Thyroid gland (tissue), 4 donors: Measurements from ENCODE around the gene ARSA. TPM values are rescaled to one million over a fixed set of nuclear protein-coding genes. Genes with fewer than 3 reads are reported as not detected.

Source experiments
- DNase-seq, 2 donors: peaks; one replicate each; pipeline ENCODE4 v3.0.0-alpha.2; 2019
- H3K27ac ChIP-seq, 3 donors: fragments of 200-600 bp; sonication (generic); 1 replicate in 2 of 3; 2 replicates in 1 of 3; pipeline ENCODE4 v1.5.1; 2016 to 2019; ENCODE audit warnings: mild to moderate bottlenecking in 1 of 3, moderate library complexity in 1 of 3
- H3K27me3 ChIP-seq: fragments of 200-600 bp; sonication (generic); one replicate; pipeline ENCODE4 v1.5.1; 2019
- H3K36me3 ChIP-seq, 2 donors: fragments of 200-600 bp; sonication (generic); one replicate each; pipeline ENCODE4 v1.5.1; 2016 to 2019
- H3K4me1 ChIP-seq, 2 donors: fragments of 200-600 bp; sonication (generic); one replicate each; pipeline ENCODE4 v1.5.1; 2017 to 2019
- H3K4me3 ChIP-seq, 3 donors: fragments of 200-600 bp; sonication (generic); replicated peaks in 1 of 3; 1 replicate in 2 of 3; 2 replicates in 1 of 3; pipeline ENCODE4 v1.5.1; 2016; ENCODE audit warnings: mild to moderate bottlenecking in 1 of 3
- H3K9me3 ChIP-seq: fragments of 200-600 bp; sonication (generic); one replicate; pipeline ENCODE4 v1.5.1; 2017
- POLR2A ChIP-seq, 2 donors: fragments of 450-650 bp; IDR thresholded peaks; one replicate each; pipeline ENCODE4 v1.6.1; 2017; ENCODE audit warnings: antibody characterized with exemption in 2 of 2, mild to moderate bottlenecking in 2 of 2, moderate library complexity in 1 of 2
- WGBS, 2 donors: methylation state at CpG; one replicate each; pipeline ENCODE4 v1.1.5; 2017; 5-methylcytosine and 5-hydroxymethylcytosine counted together
- intact Hi-C: fragments of 100-400 bp; cut with DNase I; formaldehyde crosslinking; loops from one replicate; pipeline ENCODE4 v1.15.1; 2023
- total RNA-seq, 4 donors: library from RNA; depleted of rRNA; stranded (reverse); fragments of >200 nt; gene quantifications; one replicate each; pipeline ENCODE4 v1.2.3, GENCODE V29; 2016
- TF ChIP-seq, protein P1 (sequence below), 6 experiments: fragments of 200-600 bp in 3 of 6; fragments of 450-650 bp in 3 of 6; sonication (generic) in 3 of 6; IDR thresholded peaks; one replicate each; pipeline ENCODE4 v1.5.1; 2016 to 2019; ENCODE audit warnings: antibody characterized with exemption in 6 of 6, mild to moderate bottlenecking in 2 of 6, inconsistent platforms in 1 of 6, moderate library complexity in 1 of 6

The ARSA gene
- total RNA-seq, 4 donors from 2014 or later: 30.9 to 73.5 (median 61.2) TPM

DNA sequence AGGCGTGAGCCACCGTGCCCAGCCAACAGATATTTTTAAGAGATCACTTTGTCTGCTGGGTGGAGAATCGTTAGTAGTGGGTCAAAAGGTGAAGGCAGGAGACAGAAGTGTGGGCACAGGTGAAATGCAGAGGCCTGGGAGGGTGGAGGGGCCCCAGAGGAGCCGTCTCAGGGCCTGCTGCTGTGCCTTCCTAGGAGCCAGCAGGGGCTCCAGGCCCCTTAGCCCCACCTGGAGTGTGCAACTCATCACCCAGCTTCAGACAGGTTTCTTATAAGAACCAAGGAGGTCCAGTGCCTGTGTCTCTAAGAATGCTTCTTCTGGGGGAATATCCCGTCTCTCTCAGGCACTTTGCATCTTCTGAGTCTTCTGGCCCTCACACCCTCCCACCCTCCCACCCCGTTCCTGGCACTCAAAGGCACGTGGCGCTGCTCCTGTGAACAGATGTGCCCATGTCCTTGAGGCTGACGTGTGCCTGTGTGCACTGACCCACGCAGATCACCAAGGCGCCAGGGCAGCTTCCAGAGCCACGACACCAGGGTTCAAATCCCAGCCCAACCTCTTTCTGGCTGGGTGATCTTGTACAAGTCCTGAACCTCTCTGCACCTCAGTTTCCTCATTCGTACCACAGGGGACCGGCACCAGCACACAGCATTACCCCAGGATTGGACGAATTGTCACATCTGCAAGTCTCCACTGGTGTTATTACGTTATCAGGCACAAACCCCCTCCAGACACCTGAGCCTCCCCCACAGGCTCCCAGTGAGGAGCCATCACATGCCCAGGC lies 3.4 kb downstream of the ARSA start:
- Histone ChIP-seq H3K4me3 (no peak overlapping the region), H3K27me3 (no peaks in the 10 kb centered on the region), H3K36me3 (no peaks in the 10 kb centered on the region), H3K9me3 (no peaks in the 10 kb centered on the region), H3K27ac (no peak overlapping the region), H3K4me1 (peaks cover 14 to 42% of the 10 kb centered on the region in 2 donors)
- no peak for DNase-seq
- TF ChIP-seq POLR2A (IDR thresholded peaks at IDR 0.05): no peak
- TF ChIP-seq, protein P1, sequence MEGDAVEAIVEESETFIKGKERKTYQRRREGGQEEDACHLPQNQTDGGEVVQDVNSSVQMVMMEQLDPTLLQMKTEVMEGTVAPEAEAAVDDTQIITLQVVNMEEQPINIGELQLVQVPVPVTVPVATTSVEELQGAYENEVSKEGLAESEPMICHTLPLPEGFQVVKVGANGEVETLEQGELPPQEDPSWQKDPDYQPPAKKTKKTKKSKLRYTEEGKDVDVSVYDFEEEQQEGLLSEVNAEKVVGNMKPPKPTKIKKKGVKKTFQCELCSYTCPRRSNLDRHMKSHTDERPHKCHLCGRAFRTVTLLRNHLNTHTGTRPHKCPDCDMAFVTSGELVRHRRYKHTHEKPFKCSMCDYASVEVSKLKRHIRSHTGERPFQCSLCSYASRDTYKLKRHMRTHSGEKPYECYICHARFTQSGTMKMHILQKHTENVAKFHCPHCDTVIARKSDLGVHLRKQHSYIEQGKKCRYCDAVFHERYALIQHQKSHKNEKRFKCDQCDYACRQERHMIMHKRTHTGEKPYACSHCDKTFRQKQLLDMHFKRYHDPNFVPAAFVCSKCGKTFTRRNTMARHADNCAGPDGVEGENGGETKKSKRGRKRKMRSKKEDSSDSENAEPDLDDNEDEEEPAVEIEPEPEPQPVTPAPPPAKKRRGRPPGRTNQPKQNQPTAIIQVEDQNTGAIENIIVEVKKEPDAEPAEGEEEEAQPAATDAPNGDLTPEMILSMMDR (IDR thresholded peaks at IDR 0.05): no peak
- intact Hi-C loops: loop anchor here (5.0 kb wide), 1 partner anchor 53 kb away; no protein-coding TSS in a partner anchor
- WGBS, 2 donors: 86 to 89% methylated on average over 12 of the region's 16 CpGs

DNA sequence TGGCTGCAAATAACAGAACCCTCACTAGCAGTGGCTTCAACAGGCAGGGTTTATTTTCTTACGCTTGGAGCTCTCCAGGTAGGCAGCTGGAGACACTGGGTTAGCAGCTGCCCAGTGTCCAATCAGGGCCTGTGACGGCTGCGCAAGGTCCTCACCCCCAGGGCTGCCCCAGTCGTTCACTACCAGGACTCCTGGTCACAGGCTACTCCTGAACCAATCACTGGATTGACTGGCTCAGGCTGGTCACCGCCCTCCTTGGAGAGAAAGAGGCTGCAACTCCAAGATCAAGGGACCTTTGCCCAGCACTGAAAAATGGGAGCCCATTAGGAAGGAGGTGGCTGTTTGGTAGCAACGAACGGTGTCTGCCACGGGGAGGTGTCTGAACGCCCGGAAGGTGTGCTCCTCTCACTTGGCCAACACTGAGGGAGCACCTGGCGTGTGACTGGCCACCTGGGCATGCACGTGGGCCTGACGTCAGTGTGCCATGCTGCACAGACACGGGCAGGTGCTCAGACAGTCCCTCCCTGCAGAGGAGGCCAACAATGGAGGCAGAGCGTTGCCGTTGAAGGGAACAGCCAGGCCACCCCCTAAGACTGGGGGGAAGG lies 5.1 kb downstream of the ARSA start:
- no peak overlapping the region for H3K4me3 ChIP-seq

DNA sequence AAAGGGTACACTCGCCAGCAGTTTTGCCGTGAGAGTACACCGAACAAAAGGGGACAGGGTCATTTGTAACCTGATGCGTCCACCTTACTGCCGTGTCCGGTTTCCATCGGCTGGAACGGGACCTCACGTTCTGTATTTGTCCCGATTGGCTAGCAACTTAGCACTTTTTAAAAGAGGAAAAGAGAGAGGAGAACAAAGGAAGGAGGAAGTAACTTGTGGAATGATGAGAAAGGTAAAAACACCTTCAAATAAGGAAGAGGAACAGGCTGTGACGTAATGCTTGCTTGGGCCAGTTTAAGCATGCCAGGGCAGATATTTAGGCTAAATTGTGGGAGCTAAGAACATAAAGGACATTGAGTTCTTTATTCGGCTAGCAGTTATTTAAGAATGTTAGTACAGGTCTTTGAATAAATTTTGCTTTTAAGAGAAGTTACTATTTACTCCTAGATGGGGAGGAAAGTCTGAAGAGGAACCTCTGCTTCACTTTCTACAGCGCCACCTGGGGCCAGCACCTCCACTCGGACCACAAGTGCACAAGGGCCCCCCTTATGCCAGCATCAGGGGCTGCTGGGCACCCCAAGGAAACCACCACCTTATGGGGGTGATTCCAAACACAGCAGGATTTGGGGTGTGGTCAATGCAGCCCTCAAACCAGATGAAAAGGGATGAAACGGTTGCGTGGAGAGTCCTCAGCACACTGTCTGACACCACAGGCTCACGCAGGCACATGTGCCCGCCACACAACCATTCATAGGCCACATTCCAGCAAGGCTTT lies 5.8 kb downstream of the ARSA start:
- TF ChIP-seq POLR2A (IDR thresholded peaks at IDR 0.05): no peak
- TF ChIP-seq, protein P1 (IDR thresholded peaks at IDR 0.05): peak in 1 of 6 experiments; percentile 16
- peak in 1 of 2 donors; percentile 24 for DNase-seq
- Histone ChIP-seq H3K27ac (no peak overlapping the region), H3K9me3 (no peaks in the 10 kb centered on the region), H3K27me3 (no peaks in the 10 kb centered on the region), H3K36me3 (no peaks in the 10 kb centered on the region), H3K4me3 (no peak overlapping the region), H3K4me1 (peaks cover 7 to 31% of the 10 kb centered on the region in 2 donors)
- intact Hi-C loops: no loop called here
- WGBS, 2 donors: 18 to 30% methylated on average over 18 of the region's 18 CpGs

More for the DNA sequence above, 5.1 kb downstream of the ARSA start:
- H3K27me3 ChIP-seq: no peaks in the 10 kb centered on the region
- TF ChIP-seq POLR2A (IDR thresholded peaks at IDR 0.05): no peak
- TF ChIP-seq, protein P1 (IDR thresholded peaks at IDR 0.05): no peak
- H3K4me1 ChIP-seq: peaks cover 7 to 35% of the 10 kb centered on the region in 2 donors
- intact Hi-C loops: no loop called here
- H3K36me3 ChIP-seq: no peaks in the 10 kb centered on the region
- peak in 1 of 2 donors; percentile 9 for DNase-seq
- WGBS, 2 donors: 66 to 70% methylated on average over 8 to 16 of the region's 16 CpGs
- no peaks in the 10 kb centered on the region for H3K9me3 ChIP-seq
- no peak overlapping the region for H3K27ac ChIP-seq

DNA sequence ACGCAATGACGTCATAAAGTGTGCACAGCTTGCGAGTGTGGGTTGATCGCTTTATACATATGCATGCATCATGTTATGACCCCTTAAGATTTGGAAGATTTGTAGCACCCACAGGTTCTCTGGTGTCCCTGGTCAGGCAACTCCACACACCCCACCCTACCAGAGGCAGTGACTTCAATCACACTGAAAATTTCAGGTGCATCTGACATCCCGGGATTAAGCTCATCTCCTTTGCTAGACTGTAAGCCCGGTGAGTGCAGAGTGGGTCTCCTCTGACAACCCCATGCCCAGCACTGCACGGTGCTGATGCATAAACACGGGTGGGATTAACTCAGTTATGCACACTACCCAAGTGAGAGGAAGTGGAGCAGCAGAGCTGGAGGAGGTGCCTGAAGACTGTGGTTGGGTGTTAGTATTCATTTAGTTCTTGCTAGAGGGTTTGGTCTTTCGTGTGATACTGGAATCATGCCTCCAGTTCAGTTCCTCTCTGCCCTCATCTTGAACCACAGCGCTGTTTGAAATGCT lies 6.5 kb downstream of the ARSA start:
- Histone ChIP-seq H3K9me3 (no peaks in the 10 kb centered on the region), H3K4me1 (peaks cover 7 to 26% of the 10 kb centered on the region in 2 donors), H3K27me3 (no peaks in the 10 kb centered on the region), H3K27ac (no peak overlapping the region), H3K4me3 (no peak overlapping the region), H3K36me3 (no peaks in the 10 kb centered on the region)
- intact Hi-C loops: no loop called here
- DNase-seq: no peak
- 24 to 34% methylated on average over 10 of the region's 10 CpGs for WGBS, 2 donors
- TF ChIP-seq, protein P1 (IDR thresholded peaks at IDR 0.05): no peak
- TF ChIP-seq POLR2A (IDR thresholded peaks at IDR 0.05): no peak
